Measurements from ENCODE around the gene ELN. TPM values are rescaled to one million over a fixed set of nuclear protein-coding genes. Genes with fewer than 3 reads are reported as not detected.

ELN gene
- total and polyA plus RNA-seq, 9 of the 15 experiments (the other 6 are each of a cell fraction or from before 2014, with no cell fraction given), result 0.20 TPM; not detected in 8

DNA sequence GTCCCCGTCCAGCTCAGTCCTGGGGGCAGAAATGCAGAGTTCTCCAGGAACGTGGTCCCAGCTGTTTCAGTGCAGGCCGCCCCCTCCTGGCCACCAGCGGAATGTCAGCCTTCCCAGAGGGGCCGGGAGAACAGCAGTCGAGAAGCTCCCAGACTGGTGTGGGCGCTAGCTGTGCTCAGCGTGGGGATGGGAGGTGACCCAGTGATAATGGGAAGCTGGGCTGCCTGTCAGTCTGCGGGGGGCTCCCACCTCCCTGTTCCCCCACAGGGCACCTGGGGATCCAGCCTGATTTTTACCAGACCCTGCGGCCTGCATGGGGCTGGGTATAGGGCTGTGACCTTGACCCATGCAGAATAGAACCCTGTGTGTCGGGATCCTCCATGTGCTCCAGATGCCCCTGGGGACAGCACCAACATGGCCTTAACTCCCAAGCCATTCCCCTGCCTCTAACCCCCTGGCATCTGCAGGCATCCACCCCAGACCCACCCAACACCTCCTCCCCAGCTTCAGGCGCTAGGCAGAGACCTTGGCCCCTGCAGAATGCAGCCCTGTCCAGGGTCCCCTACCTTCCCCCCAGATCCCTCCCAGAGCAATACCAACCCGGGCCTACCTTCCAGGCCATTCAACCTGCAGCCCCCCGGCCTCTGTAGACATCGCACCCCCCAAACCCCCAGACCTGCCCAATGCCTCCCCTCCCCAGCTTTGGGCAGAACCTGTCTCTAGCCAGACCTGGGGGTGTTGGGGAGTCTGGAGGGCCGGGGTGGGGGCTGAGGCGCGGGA is 880 bp upstream of the ELN start (continued):
- TF ChIP-seq, protein P1, sequence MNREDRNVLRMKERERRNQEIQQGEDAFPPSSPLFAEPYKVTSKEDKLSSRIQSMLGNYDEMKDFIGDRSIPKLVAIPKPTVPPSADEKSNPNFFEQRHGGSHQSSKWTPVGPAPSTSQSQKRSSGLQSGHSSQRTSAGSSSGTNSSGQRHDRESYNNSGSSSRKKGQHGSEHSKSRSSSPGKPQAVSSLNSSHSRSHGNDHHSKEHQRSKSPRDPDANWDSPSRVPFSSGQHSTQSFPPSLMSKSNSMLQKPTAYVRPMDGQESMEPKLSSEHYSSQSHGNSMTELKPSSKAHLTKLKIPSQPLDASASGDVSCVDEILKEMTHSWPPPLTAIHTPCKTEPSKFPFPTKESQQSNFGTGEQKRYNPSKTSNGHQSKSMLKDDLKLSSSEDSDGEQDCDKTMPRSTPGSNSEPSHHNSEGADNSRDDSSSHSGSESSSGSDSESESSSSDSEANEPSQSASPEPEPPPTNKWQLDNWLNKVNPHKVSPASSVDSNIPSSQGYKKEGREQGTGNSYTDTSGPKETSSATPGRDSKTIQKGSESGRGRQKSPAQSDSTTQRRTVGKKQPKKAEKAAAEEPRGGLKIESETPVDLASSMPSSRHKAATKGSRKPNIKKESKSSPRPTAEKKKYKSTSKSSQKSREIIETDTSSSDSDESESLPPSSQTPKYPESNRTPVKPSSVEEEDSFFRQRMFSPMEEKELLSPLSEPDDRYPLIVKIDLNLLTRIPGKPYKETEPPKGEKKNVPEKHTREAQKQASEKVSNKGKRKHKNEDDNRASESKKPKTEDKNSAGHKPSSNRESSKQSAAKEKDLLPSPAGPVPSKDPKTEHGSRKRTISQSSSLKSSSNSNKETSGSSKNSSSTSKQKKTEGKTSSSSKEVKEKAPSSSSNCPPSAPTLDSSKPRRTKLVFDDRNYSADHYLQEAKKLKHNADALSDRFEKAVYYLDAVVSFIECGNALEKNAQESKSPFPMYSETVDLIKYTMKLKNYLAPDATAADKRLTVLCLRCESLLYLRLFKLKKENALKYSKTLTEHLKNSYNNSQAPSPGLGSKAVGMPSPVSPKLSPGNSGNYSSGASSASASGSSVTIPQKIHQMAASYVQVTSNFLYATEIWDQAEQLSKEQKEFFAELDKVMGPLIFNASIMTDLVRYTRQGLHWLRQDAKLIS (CRISPR knock-in tag; IDR thresholded peaks at IDR 0.05), result no peak
- TF ChIP-seq ZBTB12 (CRISPR knock-in tag; IDR thresholded peaks at IDR 0.05) (no peak), ZNF384 (IDR thresholded peaks at IDR 0.05; ENCODE audit: low read depth, low read length) (peak; percentile 30; the same call in 1 of the 2 replicates), EP300 (IDR thresholded peaks at IDR 0.05; ENCODE audit: low read length) (0 out of 2 replicates have a peak, but pooled peaks have one; percentile 6), DACH1 (IDR thresholded peaks at IDR 0.05; ENCODE audit: partially characterized antibody) (peak; percentile 89), RB1 (IDR thresholded peaks at IDR 0.05; ENCODE audit: low read depth) (peak; percentile 77; the same call in 1 of the 2 replicates), EP400 (IDR thresholded peaks at IDR 0.05) (no peak), TFAP4 (CRISPR knock-in tag; IDR thresholded peaks at IDR 0.05; ENCODE audit: borderline replicate concordance) (peak; percentile 96), TEAD1 (CRISPR knock-in tag; IDR thresholded peaks at IDR 0.05) (peak in 1 of 2 experiments; percentile 57; a peak in 1 of 4 replicates), SMC3 (conservative IDR thresholded peaks at IDR 0.05; ENCODE audit: insufficient read depth, low read depth, low read length) (peak; percentile 91), ESRRA (IDR thresholded peaks at IDR 0.05; ENCODE audit: borderline replicate concordance, low read depth) (0 out of 2 replicates have a peak, but pooled peaks have one; percentile 36), CCAR2 (IDR thresholded peaks at IDR 0.05; ENCODE audit: low read depth, low read length) (no peak)
- TF ChIP-seq, protein P2, sequence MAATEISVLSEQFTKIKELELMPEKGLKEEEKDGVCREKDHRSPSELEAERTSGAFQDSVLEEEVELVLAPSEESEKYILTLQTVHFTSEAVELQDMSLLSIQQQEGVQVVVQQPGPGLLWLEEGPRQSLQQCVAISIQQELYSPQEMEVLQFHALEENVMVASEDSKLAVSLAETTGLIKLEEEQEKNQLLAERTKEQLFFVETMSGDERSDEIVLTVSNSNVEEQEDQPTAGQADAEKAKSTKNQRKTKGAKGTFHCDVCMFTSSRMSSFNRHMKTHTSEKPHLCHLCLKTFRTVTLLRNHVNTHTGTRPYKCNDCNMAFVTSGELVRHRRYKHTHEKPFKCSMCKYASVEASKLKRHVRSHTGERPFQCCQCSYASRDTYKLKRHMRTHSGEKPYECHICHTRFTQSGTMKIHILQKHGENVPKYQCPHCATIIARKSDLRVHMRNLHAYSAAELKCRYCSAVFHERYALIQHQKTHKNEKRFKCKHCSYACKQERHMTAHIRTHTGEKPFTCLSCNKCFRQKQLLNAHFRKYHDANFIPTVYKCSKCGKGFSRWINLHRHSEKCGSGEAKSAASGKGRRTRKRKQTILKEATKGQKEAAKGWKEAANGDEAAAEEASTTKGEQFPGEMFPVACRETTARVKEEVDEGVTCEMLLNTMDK (IDR thresholded peaks at IDR 0.05; ENCODE audit: borderline replicate concordance, insufficient read depth, low read depth, low read length, poor library complexity, severe bottlenecking), result peak; percentile 6
- TF ChIP-seq, protein P3, sequence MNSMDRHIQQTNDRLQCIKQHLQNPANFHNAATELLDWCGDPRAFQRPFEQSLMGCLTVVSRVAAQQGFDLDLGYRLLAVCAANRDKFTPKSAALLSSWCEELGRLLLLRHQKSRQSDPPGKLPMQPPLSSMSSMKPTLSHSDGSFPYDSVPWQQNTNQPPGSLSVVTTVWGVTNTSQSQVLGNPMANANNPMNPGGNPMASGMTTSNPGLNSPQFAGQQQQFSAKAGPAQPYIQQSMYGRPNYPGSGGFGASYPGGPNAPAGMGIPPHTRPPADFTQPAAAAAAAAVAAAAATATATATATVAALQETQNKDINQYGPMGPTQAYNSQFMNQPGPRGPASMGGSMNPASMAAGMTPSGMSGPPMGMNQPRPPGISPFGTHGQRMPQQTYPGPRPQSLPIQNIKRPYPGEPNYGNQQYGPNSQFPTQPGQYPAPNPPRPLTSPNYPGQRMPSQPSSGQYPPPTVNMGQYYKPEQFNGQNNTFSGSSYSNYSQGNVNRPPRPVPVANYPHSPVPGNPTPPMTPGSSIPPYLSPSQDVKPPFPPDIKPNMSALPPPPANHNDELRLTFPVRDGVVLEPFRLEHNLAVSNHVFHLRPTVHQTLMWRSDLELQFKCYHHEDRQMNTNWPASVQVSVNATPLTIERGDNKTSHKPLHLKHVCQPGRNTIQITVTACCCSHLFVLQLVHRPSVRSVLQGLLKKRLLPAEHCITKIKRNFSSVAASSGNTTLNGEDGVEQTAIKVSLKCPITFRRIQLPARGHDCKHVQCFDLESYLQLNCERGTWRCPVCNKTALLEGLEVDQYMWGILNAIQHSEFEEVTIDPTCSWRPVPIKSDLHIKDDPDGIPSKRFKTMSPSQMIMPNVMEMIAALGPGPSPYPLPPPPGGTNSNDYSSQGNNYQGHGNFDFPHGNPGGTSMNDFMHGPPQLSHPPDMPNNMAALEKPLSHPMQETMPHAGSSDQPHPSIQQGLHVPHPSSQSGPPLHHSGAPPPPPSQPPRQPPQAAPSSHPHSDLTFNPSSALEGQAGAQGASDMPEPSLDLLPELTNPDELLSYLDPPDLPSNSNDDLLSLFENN (IDR thresholded peaks at IDR 0.05; ENCODE audit: low read depth in 2 of 2, low read length in 2 of 2), result 0 out of 4 replicates have a peak, but pooled peaks of 1 of the 2 experiments have one; percentile 30
